ENCODE data around the gene AKR7A3.
A peak's percentile ranks its signal among the peaks of the same experiment; 100 is the strongest.

AKR7A3 gene

GRCh38 chr1:19251305-19252196, 37.0 kb downstream of the AKR7A3 start, which contains the start of the genes EMC1 and MRTO4:
Gene EMC1 (minus strand): TSS chr1:19251524. CDS start chr1:19251509, 15 bp downstream.
Gene MRTO4 (plus strand): TSS chr1:19251805. CDS start chr1:19251836, 31 bp downstream.
- DNase-seq: peak; percentile 76

GRCh38 chr1:19250629-19251304, 37.8 kb downstream of the AKR7A3 start:
- DNase-seq: no peak

- peak; percentile 46 for DNase-seq
Observed at GRCh38 chr1:19240673-19241538, 47.7 kb downstream of the AKR7A3 start.

GRCh38 chr1:19239876-19240275, 48.7 kb downstream of the AKR7A3 start:
- no peak for DNase-seq

GRCh38 chr1:19234224-19234623, 54.3 kb downstream of the AKR7A3 start:
- no peak for DNase-seq

Data from fibroblast of upper back skin (primary cell).